GM18511 (cell line): ENCODE data around the gene LMLN.
"Not testable (repeated sequence)": the region's sequence is repeated elsewhere in the genome, so short reads cannot be mapped to it uniquely, and the experiment has no call there.

Source experiments
- ATAC-seq: cut with Tn5 transposase; IDR thresholded peaks from one replicate; pipeline ENCODE4 v1.9.1; 2021; ENCODE audit warnings: mild to moderate bottlenecking, moderate library complexity; ENCODE audit not compliant: unreplicated experiment

The LMLN gene

GRCh38 chr3:198025644-198026043, 65.6 kb downstream of the LMLN start:
- ATAC-seq = no peak

DNA sequence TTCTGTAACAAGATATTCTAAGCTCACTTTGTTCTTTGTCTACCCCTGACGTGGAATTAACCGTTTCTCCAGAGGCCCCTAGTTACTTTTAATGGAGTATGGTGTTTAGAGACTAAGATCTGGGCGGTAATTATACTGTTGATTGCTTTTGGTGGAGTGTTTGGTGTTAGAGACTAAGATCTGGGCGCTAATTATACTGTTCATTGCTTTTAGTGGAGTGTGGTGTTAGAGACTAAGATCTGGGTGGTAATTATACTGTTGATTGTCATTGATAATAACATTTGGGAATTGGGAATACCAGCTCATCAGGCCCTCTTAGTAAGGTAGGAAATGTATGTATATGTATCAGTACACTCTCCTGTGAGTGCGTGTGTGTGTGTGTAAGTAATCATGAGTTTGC, 66.6 kb downstream of the LMLN start:
- ATAC-seq = no peak

DNA sequence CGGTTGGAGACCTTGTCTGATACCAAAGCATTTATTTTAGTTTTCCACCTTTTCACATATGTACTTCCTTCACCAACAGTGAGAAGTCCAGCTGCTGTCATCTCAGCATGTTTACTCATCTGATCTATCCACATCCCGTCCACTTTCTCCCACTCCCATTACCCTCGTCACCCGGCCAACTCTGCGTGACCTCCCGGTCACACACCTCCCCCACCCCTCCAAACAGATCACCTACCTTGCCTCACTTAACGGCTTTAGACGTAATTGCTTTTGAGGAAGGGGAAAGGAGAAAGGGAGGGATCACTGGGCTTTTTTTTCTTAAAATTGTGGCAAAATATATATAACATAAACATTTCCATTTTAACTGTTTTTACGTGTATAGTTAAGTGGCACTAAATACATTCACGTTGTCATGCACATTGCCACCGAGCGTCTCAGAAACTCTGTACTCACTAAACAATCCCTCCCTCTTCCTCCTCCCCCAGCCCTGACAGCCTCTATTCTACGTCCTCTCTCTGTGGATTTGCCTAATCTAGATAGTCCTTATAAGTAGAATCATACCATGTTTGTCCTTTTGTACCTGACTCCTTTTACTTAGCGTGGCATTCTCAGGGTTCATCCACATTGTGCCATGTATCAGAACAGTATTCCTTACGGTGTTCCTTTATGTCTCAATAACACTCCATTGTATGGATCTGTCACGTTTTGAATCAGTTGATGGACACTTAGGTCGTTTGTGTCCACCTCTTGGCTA, 67.2 kb downstream of the LMLN start:
- ATAC-seq = no peak

- no peak for ATAC-seq
Observed at GRCh38 chr3:198027799-198028390, 67.9 kb downstream of the LMLN start.

GRCh38 chr3:198028718-198029117, 68.7 kb downstream of the LMLN start:
- no peak for ATAC-seq

DNA sequence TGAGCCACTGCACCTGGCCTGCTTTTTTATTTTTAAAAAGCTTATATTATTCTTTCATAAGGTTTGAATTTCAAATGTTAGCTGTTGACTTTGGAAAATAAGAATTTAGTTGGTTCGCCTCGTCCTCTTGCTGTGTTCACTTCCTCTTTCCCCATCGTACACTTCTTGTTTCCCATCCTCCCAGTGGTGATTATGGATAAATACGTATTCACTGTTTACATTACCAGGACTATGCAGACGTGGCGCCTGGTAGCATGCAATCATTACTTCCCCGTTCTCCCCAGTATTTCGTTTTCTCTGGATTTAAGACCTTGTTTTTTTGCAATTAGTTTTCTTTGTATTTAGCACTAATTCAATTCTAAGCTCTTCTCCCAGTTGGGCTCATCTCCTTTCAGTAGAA, 70.1 kb downstream of the LMLN start:
- ATAC-seq = no peak

DNA sequence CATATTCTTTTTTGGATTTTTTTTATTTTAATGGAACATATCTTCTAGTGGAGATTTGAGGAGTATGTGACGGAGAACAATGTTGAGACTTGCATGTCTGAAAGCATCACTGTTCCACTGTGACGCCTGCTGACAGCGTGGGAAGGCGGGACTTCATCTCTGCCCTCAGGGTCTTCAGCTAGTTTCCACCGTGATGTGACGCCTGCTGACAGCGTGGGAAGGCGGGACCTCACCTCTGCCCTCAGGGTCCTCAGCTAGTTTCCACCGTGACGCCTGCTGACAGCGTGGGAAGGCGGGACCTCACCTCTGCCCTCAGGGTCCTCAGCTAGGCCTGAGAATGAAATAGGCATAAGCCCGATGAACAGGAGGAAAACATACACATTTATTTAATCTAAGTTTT, 70.7 kb downstream of the LMLN start:
- ATAC-seq = no peak

DNA sequence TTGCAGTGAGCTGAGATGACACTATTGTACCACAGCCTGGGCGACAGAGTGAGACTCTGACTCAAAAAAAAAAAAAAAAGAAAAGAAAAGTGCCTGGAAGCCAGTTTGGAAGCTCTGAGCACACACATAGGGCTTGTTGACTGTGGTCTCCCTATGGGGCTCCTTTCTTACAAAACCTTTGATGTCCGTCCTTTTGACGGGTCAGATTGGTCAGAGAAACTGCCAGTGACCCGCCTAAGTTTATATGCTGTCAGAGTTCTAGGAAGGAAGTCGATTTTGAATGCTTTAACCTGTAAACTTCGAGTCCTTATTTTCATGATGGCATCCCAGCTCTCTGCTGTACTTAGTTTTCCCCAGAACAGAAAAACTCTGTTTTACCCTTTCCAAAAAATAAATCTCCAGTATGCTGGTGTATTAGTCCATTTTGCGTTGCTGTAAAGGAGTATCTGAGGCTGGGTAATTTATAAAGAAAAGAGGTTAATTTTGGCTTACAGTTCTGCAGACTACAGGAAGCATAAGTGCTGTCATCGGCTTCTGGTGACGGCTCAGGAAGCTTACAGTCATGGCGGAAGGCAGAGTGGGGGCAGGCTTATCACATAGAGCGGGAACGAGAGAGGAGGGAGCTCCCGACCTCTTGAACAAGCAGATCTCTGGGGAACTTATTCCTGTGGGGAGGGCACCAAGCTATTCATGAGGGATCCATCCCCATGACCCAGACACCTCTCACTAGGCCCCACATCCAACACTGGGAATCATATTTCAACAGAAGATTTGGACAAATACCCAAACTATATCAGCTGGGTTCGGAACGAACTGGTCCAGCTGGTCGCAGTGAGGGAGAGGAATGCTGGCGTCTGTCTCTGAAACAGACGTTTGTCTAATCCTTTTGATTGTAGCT, 72.3 kb downstream of the LMLN start:
- no peak for ATAC-seq

GRCh38 chr3:198043119-198043518, 83.1 kb downstream of the LMLN start:
- no peak for ATAC-seq

DNA sequence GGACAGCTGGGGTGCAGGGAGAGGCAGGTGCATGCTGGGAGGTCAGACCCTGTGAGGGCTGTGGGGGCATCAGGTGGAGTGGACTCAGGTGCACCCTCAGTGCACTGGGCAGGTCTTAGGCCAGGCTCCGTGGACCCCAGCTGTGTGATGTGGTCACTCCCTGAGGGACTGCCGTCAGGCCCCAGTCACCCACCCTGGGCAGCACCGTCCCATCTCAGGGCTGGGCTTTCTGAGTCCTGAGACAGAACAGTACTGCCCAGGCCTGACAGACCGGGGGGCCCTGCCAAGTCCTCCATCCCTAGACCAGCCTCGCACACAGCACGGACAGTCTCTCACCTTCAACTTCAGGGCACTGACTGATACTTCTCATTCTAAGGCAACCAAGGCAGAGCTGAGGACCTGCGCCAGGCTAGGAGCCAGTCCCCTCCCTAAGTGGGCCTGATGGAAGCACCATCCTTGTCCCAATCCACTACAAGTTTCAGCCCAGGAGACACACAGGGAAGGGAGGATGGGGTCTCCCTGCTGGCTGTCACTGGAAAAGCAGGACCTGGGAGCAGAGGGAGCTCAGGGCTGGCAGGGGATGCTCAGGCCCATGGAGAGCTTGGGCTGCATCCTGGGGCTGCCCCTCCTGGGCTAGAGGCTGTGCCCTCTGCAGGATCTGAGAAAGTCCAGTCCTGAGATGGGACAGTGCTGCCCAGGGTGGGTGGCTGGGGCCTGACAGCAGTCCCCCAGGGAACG, 86.3 kb downstream of the LMLN start:
- no peak for ATAC-seq

- ATAC-seq = no peak
Observed at GRCh38 chr3:198048445-198048844, 88.4 kb downstream of the LMLN start.

GRCh38 chr3:198051836-198052235, 91.8 kb downstream of the LMLN start:
- no peak for ATAC-seq

DNA sequence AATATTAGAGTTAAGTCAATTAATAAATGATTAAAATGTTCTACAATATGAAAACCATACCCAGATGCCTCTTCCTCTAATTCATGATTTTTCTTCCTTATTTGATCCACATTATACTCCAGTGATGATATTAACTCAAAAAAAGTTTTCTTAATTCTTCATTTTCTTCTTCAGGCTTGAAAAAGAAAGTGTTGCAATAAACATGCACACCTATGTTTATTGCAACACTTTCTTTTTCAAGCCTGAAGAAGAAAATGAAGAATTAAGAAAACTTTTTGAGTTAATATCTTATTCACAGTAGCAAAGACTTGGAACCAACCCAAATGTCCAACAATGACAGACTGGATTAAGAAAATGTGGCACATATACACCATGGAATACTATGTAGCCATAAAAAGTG, 93.4 kb downstream of the LMLN start:
- not testable (repeated sequence) for ATAC-seq

DNA sequence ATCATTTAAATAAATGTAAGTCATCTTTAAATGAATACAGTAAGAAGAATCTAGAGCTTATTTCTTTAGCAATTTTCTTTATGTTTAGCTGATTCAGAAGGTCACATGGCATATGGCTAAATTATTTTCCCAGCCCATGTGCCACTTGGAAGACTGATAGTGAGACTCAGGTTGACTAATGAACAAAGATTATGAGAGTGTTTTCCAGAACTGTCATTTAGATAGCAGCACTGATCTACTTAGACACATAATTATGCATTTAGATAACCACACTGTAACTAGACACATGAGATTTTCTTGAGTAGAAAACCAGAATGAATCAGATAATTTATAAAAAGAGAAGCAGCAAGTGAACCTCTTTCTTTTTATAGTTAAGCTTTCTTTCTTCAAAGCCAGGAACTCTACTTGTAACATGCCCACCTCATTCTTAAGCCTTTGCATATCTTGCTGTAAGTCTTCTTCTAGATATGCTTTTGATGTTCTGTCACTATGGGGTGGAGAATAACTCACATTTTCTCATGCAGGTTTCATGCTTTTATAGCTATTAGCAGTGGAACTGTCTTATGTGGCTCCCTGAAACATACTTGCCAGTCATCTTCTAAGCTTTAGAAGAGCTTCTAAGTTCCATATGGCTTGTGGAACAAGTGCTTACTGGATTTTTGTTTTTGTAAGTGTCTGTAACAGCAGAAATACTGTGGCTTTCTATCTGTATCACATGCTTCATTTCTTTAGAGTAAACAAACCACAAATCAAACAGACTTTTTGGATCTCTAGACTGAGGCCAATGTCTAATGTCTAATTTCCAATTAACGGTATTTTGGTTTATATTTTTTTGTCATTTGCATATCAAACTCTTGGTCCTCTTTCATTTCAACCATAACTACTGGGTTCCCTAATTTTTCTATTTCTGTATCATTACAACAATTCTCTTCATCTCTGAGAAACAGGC, 101.4 kb downstream of the LMLN start:
- ATAC-seq = no peak

DNA sequence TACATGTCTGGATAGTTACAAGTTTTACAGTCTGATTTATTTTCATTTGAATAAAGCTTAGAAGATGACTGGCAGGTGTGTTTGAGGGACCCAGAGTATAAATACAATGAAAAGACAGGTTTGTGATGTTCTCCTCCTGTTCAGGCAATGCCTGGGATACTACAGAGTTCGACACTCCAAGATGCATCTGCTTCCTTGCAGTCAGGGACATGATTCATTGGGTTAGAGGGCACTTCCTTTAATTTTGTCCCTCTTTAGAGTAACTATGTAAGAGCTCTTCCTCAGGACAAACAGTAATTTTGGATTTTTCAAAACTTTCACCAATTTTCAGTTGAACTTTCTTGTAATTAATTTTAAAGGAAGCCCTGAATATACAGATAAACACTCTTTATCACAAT, 102.0 kb downstream of the LMLN start:
- ATAC-seq = no peak

GRCh38 chr3:198064420-198064819, 104.4 kb downstream of the LMLN start:
- no peak for ATAC-seq

- no peak for ATAC-seq
Observed at GRCh38 chr3:198065897-198066296, 105.9 kb downstream of the LMLN start.

DNA sequence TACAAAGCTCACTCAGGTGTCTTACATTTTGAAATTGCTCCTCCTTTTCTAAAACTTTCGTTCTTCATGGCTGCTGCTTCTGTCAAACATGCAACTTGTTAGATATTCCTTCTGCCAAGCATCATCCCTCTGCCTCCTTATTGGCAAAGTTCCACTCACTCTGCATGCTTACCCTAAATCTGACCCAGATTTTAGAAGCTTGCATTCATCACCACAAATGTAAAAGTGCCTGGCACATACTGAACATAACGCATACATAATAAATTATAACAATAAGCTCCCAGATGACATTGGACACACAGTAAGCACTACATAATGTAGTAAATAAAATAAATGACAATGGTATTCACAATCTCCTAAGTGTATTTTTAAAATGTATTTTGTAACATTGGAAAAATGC, 107.4 kb downstream of the LMLN start:
- no peak for ATAC-seq

DNA sequence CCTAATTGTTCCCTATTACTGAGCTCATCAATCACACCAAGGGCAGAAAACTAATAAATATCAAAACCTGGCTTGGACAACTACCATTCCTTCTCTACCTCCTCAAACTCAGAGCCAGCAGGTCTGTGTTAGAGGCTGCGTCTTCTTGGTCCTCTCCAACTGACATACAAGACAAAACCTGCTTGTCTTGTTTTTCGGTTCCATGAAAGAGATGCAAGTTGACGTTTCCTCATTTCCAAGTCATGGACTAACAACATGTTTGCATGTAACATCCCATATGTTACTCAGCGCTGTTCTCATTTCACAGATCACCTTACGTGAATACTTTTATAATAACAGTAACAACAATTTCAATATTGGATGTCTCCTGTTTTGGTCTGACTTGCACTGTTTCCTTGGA, 110.9 kb downstream of the LMLN start:
- ATAC-seq = no peak
